Activated CD4-positive, alpha-beta T cell treated with anti-CD3 and anti-CD28 coated beads, Interleukin-2, amount 50 U/mL, for 24 hours (primary cell): ENCODE results near the gene SLC17A7.
"Not testable (repeated sequence)": the region's sequence is repeated elsewhere in the genome, so short reads cannot be mapped to it uniquely, and the experiment has no call there.

ENCODE experiments used
- DNase-seq, 2 donors: peaks; one replicate each; pipeline ENCODE4 v3.0.0-alpha.2; 2020; ENCODE audit warnings: low read depth in 1 of 2, low spot score in 1 of 2

The SLC17A7 gene

DNA sequence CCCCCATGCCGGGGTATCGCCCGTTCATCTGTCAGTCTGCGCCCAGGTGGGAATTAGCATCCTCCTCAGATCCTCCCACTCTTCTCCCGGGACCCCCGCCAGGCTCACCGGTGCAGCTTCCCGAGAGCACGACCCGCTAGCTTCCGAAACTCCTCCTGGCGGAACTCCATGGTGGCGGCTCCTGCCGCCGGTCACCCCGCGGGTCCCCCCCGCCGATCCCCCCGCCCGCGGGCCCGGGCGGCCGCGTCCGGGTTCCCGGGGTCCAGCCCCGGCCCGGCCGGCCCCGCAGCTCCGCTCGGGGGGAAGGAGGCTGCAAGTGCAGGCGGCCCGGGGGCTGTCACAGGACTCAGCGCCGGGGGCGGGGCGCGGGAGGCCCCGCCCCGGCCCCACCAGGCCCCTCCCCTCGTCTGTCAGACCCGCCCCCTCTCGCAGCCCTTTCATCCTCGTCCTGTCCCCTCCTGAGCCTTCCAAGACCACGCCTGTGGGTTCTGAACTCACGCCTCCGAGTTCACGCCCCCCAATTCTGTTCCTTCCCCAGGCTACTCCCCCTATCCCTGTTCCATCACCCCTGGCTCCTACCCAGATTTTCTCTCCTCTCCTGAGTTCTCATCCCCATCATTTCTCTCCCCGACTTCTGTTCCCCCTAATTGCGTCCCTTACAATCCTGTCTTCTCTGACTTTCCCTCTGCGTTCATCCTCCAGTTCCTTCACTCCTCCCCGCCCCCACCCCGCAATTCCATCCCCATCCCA lies at the start of gene SLC17A7:
SLC17A7 (minus strand) TSS at position 318 of the 750 bp plus-strand sequence; CDS start at position 170, 148 bp downstream.
- no peak for DNase-seq

DNA sequence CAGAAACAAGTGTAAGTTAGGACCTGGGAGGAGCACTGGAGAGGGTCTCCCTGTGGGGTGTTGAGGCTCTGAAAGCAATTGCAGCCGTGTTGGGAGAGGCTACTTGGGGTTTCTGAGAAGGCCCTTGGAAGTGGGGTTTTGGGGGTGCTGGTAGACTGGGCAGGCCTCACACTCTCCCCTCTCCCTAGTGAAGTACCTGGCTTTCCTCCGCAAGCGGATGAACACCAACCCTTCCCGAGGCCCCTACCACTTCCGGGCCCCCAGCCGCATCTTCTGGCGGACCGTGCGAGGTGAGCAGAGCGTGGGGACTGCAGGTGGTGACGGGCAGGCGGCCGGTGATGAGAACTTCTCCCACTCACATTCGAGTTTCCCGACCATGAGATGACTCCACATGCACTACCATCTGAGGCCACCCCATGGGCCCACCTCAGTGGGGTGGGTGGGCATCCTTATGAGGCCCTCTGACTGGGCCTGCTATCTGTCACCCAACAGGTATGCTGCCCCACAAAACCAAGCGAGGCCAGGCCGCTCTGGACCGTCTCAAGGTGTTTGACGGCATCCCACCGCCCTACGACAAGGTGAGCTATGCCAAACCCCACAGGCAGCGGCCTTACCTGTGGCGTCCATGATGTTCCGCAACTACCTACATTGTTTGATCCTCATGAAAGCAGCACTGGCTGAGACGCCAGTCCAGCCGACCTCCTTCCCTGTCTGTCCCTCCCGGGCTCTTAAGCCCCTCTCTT lies 49.1 kb upstream of the SLC17A7 start:
- DNase-seq, result no peak

DNA sequence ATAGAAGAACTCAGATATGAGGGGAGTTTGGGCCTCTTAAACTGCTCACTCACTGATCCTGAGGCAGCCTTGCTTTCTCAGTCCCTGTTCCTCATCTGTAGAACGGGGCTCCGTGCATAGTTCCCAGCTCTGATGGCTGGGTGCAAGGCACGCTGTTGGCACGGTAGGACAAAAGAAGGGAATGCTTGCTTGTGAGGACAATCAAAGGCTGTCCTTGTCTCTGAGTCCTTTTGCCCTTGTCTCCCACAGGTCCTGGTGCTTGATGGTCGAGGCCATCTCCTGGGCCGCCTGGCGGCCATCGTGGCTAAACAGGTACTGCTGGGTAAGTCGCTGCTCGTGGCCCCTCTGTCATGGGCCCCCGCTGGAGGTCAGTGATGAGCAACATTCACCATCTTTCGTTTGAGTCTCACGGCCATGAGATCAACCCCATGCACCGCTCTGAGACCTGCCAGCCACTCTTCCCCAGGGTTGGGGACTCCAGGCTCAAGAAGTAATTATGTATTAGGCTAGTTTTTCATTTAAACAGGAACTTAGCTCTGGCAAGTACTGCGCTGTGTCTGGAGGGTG lies 48.4 kb upstream of the SLC17A7 start:
- DNase-seq, result no peak

DNA sequence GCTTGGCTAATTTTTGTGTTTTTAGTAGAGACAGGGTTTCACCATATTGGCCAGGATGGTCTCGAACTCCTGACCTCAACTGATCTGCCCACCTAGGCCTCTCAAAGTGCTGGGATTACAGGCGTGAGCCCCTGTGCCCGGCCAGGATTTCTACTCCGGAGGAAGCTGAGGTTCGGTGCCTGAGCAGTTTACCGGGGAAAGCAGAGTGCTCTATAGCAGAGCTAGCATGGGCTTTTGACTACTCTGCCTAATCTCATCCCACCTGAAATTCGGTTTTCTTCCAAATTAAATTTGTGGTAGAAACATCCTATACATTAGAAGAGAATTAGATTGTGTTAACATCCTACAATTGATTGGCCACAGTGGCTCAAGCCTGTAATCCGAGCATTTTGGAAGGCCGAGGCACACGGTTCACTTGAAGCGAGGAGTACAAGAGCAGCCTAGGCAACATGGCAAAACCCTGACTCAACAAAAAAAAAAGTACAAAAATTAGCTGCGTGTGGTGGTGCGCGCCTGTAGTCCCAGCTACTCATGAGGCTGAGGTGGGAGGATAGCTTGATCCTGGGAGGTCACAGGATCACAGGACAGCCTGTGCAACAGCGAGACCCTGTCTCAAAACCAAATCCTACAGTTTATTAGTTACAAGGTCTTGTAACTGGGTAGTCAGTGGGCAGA lies 47.7 kb upstream of the SLC17A7 start:
- no peak for DNase-seq

- DNase-seq, result no peak
These were observed 46.9 kb upstream of the SLC17A7 start for GRCh38 chr19:49488046-49488862.

DNA sequence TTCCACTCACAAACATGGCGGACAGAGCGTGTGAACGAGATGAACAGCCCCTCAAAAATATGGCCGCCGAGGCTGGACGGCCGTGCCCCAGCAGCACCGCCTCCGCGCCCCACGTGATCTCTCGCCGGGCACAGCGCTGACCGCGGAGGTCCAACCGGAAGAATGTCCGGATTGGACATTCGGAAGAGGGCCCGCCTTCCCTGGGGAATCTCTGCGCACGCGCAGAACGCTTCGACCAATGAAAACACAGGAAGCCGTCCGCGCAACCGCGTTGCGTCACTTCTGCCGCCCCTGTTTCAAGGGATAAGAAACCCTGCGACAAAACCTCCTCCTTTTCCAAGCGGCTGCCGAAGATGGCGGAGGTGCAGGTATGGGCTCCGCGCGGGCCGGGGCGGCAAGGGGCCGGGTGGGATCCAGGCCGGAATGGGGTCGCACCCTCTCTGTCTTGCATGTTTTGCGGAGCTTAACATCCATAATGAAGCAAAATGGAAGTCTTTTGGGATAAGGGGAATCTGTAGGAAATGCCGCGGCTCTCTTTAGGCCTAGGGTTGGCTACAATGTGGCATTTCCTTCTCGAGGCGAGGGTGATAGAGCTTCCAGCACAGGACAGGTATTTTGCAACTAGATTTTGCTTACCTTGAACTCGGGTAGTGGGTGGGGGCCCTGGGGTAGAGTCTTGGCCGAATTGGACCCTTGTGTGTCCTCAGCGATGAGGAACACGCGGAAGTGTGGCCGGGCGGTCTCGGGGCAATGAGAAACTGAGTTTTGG lies 46.1 kb upstream of the SLC17A7 start, which contains the start of gene RPL13A:
RPL13A (plus strand) TSS at position 332 of the 769 bp plus-strand sequence; CDS start at position 354, 22 bp downstream.
- peak; percentile 99 to 100 for DNase-seq

GRCh38 chr19:49486710-49487276 lies 45.5 kb upstream of the SLC17A7 start:
- DNase-seq, result no peak

GRCh38 chr19:49486232-49486631 lies 44.9 kb upstream of the SLC17A7 start:
- no peak for DNase-seq

DNA sequence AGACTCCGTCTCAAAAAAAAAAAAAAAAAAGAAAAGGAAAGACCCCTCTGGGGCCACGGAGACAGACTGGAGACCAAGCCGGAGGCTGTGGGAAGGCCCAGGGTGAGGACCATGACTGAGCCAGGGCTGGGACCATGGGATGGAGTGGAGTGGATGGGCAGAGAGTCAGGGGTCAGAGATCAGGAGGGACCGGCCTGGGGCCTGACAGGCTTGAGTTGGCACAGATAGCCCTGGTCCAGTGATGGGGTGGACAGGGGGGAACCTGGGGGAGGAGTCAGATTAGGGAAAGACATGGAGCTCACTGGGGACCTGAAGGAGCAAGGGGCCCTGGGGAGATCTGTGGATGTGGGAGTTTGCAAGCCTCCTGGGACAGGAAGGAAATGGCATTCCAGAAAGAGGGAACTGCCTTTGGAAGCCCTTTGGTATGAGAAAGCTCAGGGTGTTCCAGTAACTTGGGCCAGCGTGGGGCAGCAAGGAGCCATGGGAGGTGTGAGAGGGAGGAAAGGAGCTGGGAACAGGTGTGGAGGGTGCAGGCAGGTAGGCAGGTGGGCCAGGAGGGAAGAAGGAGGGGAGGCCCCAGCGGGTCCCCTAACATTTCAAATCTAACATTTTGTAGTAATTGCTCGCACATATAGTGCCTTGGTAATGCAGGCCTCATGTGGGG lies 39.8 kb upstream of the SLC17A7 start:
- no peak for DNase-seq

GRCh38 chr19:49479975-49480628 lies 38.8 kb upstream of the SLC17A7 start:
- no peak for DNase-seq

DNA sequence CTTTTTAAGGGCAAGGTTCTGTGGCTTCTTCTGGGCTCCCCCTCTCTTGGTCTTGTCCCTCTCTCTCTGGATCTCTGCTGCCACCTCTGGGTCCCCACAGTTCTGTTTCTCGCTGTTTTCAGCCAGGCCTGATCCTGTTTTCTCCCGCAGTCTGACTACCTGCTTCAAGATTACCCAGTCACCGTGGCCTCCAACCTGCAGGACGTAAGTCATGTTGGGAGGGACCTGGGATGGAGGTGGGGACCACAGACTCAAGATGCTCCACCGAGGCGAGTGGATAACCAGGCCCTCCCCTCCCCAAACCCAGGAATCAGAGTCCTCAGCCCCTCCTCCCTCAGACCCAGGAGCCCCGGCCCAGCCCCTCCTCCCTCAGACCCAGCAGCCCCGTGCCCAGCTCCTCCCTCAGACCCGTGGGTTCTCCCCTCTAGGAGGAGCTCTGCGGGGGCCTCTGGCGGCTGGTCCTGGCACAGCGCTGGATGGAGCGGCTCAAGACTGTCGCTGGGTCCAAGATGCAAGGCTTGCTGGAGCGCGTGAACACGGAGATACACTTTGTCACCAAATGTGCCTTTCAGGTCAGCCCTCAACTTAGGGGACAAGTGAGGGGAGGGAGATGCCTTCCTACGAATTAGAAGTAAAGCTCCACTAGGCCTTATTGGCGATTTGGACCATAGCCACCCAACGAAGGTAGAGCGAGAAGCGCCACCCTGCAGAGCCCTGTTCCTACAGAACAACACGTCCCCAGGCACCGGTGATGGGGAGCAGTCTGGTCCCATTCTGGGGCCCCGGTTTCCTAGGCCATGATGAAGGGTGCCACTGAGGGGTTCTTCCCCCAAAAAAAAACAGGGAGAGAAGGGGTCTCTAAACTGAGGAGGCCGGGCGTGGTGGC lies 34.9 kb upstream of the SLC17A7 start:
- DNase-seq, result peak in 1 of 2 donors; percentile 65

DNA sequence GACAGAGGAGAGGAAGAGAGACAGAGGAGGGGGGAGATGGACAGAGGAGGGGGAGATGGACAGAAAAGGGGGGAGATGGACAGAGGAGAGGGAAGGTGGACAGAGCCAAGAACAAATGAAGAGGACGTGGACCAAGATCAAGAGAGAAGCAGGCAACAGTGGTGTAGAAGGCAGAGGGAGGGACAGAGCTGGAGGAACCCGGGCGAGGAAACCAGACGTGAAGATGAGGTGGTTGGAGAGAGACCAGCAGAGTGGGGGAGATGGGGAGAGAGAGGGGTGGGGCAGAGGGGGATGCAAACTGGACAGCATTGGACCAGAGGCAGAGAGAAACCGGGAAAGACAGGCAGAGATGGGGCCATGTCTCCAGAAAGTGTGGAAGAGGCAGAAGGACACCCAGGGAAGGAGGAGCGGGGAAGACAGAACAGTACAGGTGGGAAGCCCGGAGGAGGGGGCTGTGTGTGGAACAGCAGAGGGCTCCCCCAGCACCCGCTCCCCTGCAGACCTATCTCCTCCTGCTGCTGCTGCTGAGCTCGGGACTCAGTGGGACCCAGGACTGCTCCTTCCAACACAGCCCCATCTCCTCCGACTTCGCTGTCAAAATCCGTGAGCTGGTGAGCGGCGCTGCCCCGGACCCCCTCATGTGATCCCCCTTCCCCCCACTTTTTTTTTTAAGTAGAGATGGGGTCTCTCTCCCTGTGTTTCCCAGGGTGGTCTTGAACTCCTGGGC lies 34.0 kb upstream of the SLC17A7 start:
- DNase-seq, result no peak

- DNase-seq, result no peak
These were observed 33.2 kb upstream of the SLC17A7 start for GRCh38 chr19:49474542-49474924.

GRCh38 chr19:49473868-49474541 lies 32.7 kb upstream of the SLC17A7 start, which contains the start of gene FLT3LG:
FLT3LG (plus strand) TSS chr19:49474215; CDS start chr19:49474640, 425 bp downstream.
- peak; percentile 86 to 90 for DNase-seq

DNA sequence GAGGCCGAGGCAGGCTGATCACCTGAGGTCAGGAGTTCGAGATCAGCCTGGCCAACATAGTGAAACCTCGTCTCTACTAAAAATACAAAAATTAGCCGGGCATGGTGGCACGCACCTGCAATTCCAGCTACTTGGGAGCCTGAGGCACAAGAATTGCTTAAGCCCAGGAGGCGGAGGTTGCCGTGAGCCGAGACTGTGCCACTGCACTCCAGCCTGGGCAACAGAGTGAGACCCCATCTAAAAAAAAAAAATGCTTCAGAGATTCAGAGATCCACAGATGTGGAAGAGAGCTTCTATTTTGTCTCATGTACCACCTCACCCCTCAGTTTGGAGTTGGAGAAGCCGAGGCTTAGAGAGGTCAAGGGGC lies 32.2 kb upstream of the SLC17A7 start:
- DNase-seq, result not testable (repeated sequence)

DNA sequence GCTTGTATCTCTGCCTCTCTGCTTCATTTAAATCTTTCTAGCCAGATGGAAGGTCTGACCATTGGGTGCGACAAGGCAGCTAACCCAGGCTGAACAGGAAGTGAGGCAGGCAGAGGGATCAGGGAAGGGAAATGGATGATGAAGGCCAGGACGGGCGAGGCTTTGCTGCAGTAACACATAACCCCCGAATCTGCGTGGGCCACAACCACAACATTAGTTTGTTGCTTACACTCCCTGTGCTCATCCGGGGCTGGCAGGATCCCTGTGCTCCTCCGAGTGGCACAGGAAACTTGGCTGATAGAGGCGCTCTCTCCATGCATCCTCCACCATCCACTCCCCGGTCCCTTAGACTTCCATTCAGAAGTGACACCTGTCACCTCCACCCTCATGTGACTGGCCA lies 31.6 kb upstream of the SLC17A7 start:
- no peak for DNase-seq
